Measurements from ENCODE around the gene TTC36.

The TTC36 gene

DNA sequence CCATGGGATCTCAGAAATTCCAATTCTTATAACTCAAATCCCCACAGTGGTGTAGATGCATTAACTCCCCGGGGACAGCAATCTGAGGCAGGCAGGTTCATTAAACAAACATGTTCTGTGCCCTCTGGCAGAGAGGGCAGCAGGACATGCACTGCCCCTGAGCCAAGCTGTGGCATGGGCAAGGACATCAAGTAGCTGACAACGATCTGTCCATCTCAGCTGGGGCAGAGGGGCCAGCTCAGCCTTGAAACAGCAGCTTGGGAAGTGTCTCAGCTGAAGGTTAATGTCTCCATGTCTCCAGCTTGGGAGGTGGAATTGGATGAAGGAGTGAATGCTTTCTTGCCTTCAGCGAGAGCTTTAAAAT lies 17.4 kb downstream of the TTC36 start:
- Histone ChIP-seq H3K27me3 (ENCODE audit: insufficient read depth, poor library complexity, severe bottlenecking) (no peaks in the 10 kb centered on the region), H3K27ac (replicated peaks) (no peak overlapping the region), H3K4me3 (replicated peaks; ENCODE audit: insufficient read depth, low read length) (no peak overlapping the region)
- no peak for DNase-seq (ENCODE audit: low read depth in 1 of 2, low spot score in 1 of 2)
- TF ChIP-seq, protein P1, sequence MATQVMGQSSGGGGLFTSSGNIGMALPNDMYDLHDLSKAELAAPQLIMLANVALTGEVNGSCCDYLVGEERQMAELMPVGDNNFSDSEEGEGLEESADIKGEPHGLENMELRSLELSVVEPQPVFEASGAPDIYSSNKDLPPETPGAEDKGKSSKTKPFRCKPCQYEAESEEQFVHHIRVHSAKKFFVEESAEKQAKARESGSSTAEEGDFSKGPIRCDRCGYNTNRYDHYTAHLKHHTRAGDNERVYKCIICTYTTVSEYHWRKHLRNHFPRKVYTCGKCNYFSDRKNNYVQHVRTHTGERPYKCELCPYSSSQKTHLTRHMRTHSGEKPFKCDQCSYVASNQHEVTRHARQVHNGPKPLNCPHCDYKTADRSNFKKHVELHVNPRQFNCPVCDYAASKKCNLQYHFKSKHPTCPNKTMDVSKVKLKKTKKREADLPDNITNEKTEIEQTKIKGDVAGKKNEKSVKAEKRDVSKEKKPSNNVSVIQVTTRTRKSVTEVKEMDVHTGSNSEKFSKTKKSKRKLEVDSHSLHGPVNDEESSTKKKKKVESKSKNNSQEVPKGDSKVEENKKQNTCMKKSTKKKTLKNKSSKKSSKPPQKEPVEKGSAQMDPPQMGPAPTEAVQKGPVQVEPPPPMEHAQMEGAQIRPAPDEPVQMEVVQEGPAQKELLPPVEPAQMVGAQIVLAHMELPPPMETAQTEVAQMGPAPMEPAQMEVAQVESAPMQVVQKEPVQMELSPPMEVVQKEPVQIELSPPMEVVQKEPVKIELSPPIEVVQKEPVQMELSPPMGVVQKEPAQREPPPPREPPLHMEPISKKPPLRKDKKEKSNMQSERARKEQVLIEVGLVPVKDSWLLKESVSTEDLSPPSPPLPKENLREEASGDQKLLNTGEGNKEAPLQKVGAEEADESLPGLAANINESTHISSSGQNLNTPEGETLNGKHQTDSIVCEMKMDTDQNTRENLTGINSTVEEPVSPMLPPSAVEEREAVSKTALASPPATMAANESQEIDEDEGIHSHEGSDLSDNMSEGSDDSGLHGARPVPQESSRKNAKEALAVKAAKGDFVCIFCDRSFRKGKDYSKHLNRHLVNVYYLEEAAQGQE (IDR thresholded peaks at IDR 0.05; ENCODE audit: insufficient replicate concordance, low read depth): no peak
- TF ChIP-seq POLR2AphosphoS5 (IDR thresholded peaks at IDR 0.05; ENCODE audit: low read depth): no peak
- TF ChIP-seq, protein P2, sequence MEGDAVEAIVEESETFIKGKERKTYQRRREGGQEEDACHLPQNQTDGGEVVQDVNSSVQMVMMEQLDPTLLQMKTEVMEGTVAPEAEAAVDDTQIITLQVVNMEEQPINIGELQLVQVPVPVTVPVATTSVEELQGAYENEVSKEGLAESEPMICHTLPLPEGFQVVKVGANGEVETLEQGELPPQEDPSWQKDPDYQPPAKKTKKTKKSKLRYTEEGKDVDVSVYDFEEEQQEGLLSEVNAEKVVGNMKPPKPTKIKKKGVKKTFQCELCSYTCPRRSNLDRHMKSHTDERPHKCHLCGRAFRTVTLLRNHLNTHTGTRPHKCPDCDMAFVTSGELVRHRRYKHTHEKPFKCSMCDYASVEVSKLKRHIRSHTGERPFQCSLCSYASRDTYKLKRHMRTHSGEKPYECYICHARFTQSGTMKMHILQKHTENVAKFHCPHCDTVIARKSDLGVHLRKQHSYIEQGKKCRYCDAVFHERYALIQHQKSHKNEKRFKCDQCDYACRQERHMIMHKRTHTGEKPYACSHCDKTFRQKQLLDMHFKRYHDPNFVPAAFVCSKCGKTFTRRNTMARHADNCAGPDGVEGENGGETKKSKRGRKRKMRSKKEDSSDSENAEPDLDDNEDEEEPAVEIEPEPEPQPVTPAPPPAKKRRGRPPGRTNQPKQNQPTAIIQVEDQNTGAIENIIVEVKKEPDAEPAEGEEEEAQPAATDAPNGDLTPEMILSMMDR (IDR thresholded peaks at IDR 0.05; ENCODE audit: insufficient read depth, low read length): no peak
- TF ChIP-seq SPI1 (IDR thresholded peaks at IDR 0.05; ENCODE audit: borderline replicate concordance, low read depth): no peak
- TF ChIP-seq GABPA (IDR thresholded peaks at IDR 0.05; ENCODE audit: low read depth): no peak

- no peak for DNase-seq (ENCODE audit: low read depth in 1 of 2, low spot score in 1 of 2)
- H3K27me3 ChIP-seq (ENCODE audit: insufficient read depth, poor library complexity, severe bottlenecking): no peaks in the 10 kb centered on the region
- H3K27ac ChIP-seq (replicated peaks): no peak overlapping the region
- no peak overlapping the region for H3K4me3 ChIP-seq (replicated peaks; ENCODE audit: insufficient read depth, low read length)
- TF ChIP-seq SPI1 (IDR thresholded peaks at IDR 0.05; ENCODE audit: borderline replicate concordance, low read depth) (peak; percentile 27; the same call in 1 of the 2 replicates), GABPA (IDR thresholded peaks at IDR 0.05; ENCODE audit: low read depth) (no peak)
These were observed 18.3 kb downstream of the TTC36 start for GRCh38 chr11:118545533-118545932.

DNA sequence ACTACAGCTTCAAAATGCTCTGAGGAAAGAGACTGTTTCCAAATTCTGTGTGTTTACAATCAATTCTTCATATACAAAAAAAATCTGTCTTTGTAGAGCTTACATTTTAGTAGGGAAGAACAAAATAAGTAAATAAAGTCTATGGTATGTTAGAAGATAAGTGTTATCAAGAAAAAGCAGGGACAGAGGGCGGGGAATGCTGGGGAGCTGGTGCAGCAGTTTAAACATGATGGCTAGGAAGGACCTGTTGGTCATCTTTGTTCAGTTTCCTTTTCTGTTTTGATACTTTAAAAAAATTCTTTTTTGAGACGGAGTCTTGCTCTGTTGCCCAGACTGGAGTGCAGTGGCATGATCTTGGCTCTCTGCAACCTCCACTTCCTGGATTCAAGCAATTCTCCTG lies 19.9 kb downstream of the TTC36 start:
- no peaks in the 10 kb centered on the region for H3K27me3 ChIP-seq (ENCODE audit: insufficient read depth, poor library complexity, severe bottlenecking)
- DNase-seq (ENCODE audit: low read depth in 1 of 2, low spot score in 1 of 2): no peak
- TF ChIP-seq, protein P1 (IDR thresholded peaks at IDR 0.05; ENCODE audit: insufficient replicate concordance, low read depth): no peak
- TF ChIP-seq, protein P2 (IDR thresholded peaks at IDR 0.05; ENCODE audit: insufficient read depth, low read length): no peak
- no peak for TF ChIP-seq GABPA (IDR thresholded peaks at IDR 0.05; ENCODE audit: low read depth)
- TF ChIP-seq POLR2AphosphoS5 (IDR thresholded peaks at IDR 0.05; ENCODE audit: low read depth): no peak
- no peak for TF ChIP-seq SPI1 (IDR thresholded peaks at IDR 0.05; ENCODE audit: borderline replicate concordance, low read depth)
- no peak overlapping the region for H3K4me3 ChIP-seq (replicated peaks; ENCODE audit: insufficient read depth, low read length)
- H3K27ac ChIP-seq (replicated peaks): no peak overlapping the region

GRCh38 chr11:118552341-118552740 lies 25.1 kb downstream of the TTC36 start:
- Histone ChIP-seq H3K27me3 (ENCODE audit: insufficient read depth, poor library complexity, severe bottlenecking) (no peaks in the 10 kb centered on the region), H3K27ac (replicated peaks) (no peak overlapping the region), H3K4me3 (replicated peaks; ENCODE audit: insufficient read depth, low read length) (no peak overlapping the region)
- TF ChIP-seq POLR2AphosphoS5 (IDR thresholded peaks at IDR 0.05; ENCODE audit: low read depth) (no peak), GABPA (IDR thresholded peaks at IDR 0.05; ENCODE audit: low read depth) (no peak), SPI1 (IDR thresholded peaks at IDR 0.05; ENCODE audit: borderline replicate concordance, low read depth) (no peak)
- TF ChIP-seq, protein P1 (IDR thresholded peaks at IDR 0.05; ENCODE audit: insufficient replicate concordance, low read depth): no peak
- TF ChIP-seq, protein P2 (IDR thresholded peaks at IDR 0.05; ENCODE audit: insufficient read depth, low read length): no peak
- DNase-seq (ENCODE audit: low read depth in 1 of 2, low spot score in 1 of 2): no peak

Measured in HL-60 (cell line).